RWPE2 (cell line): ENCODE results near the gene SEPHS2.

ENCODE experiments used
- ATAC-seq: fragments of 200-7000 bp; cut with Tn5 transposase; 3 replicates; pipeline ENCODE4 v1.9.1; 2021; ENCODE audit warnings: low read depth
- DNase-seq: peaks from one replicate; pipeline ENCODE4 v3.0.0-alpha.2; 2020; ENCODE audit warnings: low spot score
- H3K27ac ChIP-seq: fragments of 450-650 bp; 2 replicates; pipeline ENCODE4 v1.5.1; 2017; ENCODE audit warnings: mild to moderate bottlenecking; ENCODE audit not compliant: poor library complexity, severe bottlenecking
- H3K27me3 ChIP-seq: fragments of 250-450 bp; sonication (Bioruptor Pico); 2 replicates; pipeline ENCODE4 v1.5.1; 2021; ENCODE audit warnings: mild to moderate bottlenecking, moderate library complexity; ENCODE audit not compliant: insufficient read depth, poor library complexity, severe bottlenecking
- H3K36me3 ChIP-seq: fragments of 250-450 bp; sonication (Bioruptor Pico); 2 replicates; pipeline ENCODE4 v1.5.1; 2020; ENCODE audit warnings: low read depth, mild to moderate bottlenecking, moderate library complexity
- H3K4me1 ChIP-seq: fragments of 250-450 bp; sonication (Bioruptor Pico); 2 replicates; pipeline ENCODE4 v1.5.1; 2021; ENCODE audit warnings: mild to moderate bottlenecking, moderate library complexity; ENCODE audit not compliant: insufficient read depth, poor library complexity, severe bottlenecking
- H3K4me3 ChIP-seq: fragments of 250-450 bp; sonication (Bioruptor Pico); 2 replicates; pipeline ENCODE4 v1.5.1; 2021; ENCODE audit warnings: mild to moderate bottlenecking, moderate library complexity; ENCODE audit not compliant: severe bottlenecking
- H3K9me3 ChIP-seq: fragments of 250-450 bp; sonication (Bioruptor Pico); 2 replicates; pipeline ENCODE4 v1.5.1; 2021; ENCODE audit warnings: mild to moderate bottlenecking, moderate library complexity; ENCODE audit not compliant: severe bottlenecking
- CTCF ChIP-seq: fragments of 450-650 bp; IDR thresholded peaks from one replicate; pipeline ENCODE4 v1.5.1; 2017; ENCODE audit warnings: mild to moderate bottlenecking, moderate library complexity; ENCODE audit not compliant: poor library complexity, severe bottlenecking

The SEPHS2 gene

GRCh38 chr16:30418350-30419181 lies 27.1 kb downstream of the SEPHS2 start:
- Histone ChIP-seq H3K27ac (peak overlapping the region; percentile 52), H3K9me3 (no peaks in the 10 kb centered on the region), H3K27me3 (no peaks in the 10 kb centered on the region), H3K4me3 (peak overlapping the region; percentile 41), H3K36me3 (peaks cover 17% of the 10 kb centered on the region), H3K4me1 (no peaks in the 10 kb centered on the region)
- ATAC-seq (no peak), DNase-seq (no peak)
- TF ChIP-seq CTCF: peak; percentile 5

- Histone ChIP-seq H3K36me3 (peaks cover 19% of the 10 kb centered on the region), H3K4me1 (no peaks in the 10 kb centered on the region), H3K27me3 (no peaks in the 10 kb centered on the region), H3K27ac (peak overlapping the region; percentile 52), H3K4me3 (peak overlapping the region; percentile 41), H3K9me3 (no peaks in the 10 kb centered on the region)
- peak; percentile 87 for ATAC-seq
- peak; percentile 89 for DNase-seq
- peak; percentile 20 for TF ChIP-seq CTCF
These were observed 27.9 kb downstream of the SEPHS2 start for GRCh38 chr16:30417529-30418349.

- Histone ChIP-seq H3K27ac (peak overlapping the region; percentile 52), H3K27me3 (no peaks in the 10 kb centered on the region), H3K36me3 (peaks cover 15% of the 10 kb centered on the region), H3K9me3 (no peaks in the 10 kb centered on the region), H3K4me1 (no peaks in the 10 kb centered on the region), H3K4me3 (peak overlapping the region; percentile 41)
- no peak for ATAC-seq
- no peak for TF ChIP-seq CTCF
- DNase-seq: no peak
These were observed 28.8 kb downstream of the SEPHS2 start for GRCh38 chr16:30416624-30417528.

GRCh38 chr16:30416047-30416603 lies 29.5 kb downstream of the SEPHS2 start:
- Histone ChIP-seq H3K9me3 (no peaks in the 10 kb centered on the region), H3K27me3 (no peaks in the 10 kb centered on the region), H3K4me1 (no peaks in the 10 kb centered on the region), H3K27ac (no peak overlapping the region), H3K36me3 (peaks cover 13% of the 10 kb centered on the region), H3K4me3 (no peak overlapping the region)
- no peak for TF ChIP-seq CTCF
- DNase-seq (no peak), ATAC-seq (no peak)
